22Rv1 (cell line): ENCODE results near the gene NFASC.

Source experiments
- CTCF ChIP-seq: fragments of 450-650 bp; IDR thresholded peaks from 2 replicates; pipeline ENCODE4 v1.5.1; 2017; ENCODE audit warnings: mild to moderate bottlenecking
- ZFX ChIP-seq: fragments of 450-650 bp; IDR thresholded peaks from 2 replicates; pipeline ENCODE4 v1.6.1; 2017; ENCODE audit warnings: antibody characterized with exemption, borderline replicate concordance

DNA sequence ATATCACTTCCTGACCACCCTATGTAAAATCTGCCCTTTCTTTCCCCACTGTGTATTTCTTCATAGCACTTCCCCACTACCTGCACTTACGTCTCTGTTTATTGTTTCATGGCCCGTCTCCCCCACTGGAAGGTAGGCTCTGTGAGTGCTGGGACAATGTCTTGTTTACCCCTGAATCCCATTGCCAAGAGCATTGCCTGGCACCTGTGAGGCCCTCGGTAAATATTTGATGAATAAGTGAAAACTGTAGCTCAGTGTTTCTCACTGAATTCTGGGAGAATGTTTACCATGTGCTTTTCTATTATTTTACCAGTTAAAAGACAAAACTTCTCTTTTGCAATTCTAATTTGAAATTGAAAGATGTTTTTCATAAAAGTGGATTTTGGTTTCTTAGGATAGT, 11.8 kb downstream of the NFASC start:
- TF ChIP-seq CTCF (no peak), ZFX (no peak)
